GM19468 (cell line): Measurements from ENCODE around the gene PRKN.

Source experiments
- ATAC-seq: cut with Tn5 transposase; IDR thresholded peaks from one replicate; pipeline ENCODE4 v1.9.1; 2021; ENCODE audit warnings: mild to moderate bottlenecking, moderate library complexity, moderate number of reproducible peaks; ENCODE audit not compliant: unreplicated experiment; ENCODE audit errors: extremely low read depth

The PRKN gene

GRCh38 chr6:161557333-161558107, 1170.0 kb downstream of the PRKN start:
- ATAC-seq = no peak

GRCh38 chr6:161554883-161555282, 1172.7 kb downstream of the PRKN start:
- ATAC-seq = no peak

- ATAC-seq = no peak
These were observed 1177.5 kb downstream of the PRKN start for GRCh38 chr6:161549977-161550655.

- ATAC-seq = no peak
These were observed 1178.8 kb downstream of the PRKN start for GRCh38 chr6:161548713-161549296.

GRCh38 chr6:161547617-161548016, 1179.9 kb downstream of the PRKN start:
- ATAC-seq = no peak

- no peak for ATAC-seq
These were observed 1180.9 kb downstream of the PRKN start for GRCh38 chr6:161546632-161547031.

- ATAC-seq = no peak
These were observed 1181.8 kb downstream of the PRKN start for GRCh38 chr6:161545741-161546140.

- ATAC-seq = no peak
These were observed 1182.6 kb downstream of the PRKN start for GRCh38 chr6:161544801-161545480.

- no peak for ATAC-seq
These were observed 1183.8 kb downstream of the PRKN start for GRCh38 chr6:161543684-161544309.

- ATAC-seq = no peak
These were observed 1185.1 kb downstream of the PRKN start for GRCh38 chr6:161542346-161542980.

- ATAC-seq = no peak
These were observed 1187.0 kb downstream of the PRKN start for GRCh38 chr6:161540532-161540931.

GRCh38 chr6:161536224-161536630, 1191.3 kb downstream of the PRKN start:
- no peak for ATAC-seq

GRCh38 chr6:161534264-161534873, 1193.2 kb downstream of the PRKN start:
- ATAC-seq = no peak

GRCh38 chr6:161533266-161533665, 1194.3 kb downstream of the PRKN start:
- no peak for ATAC-seq

- no peak for ATAC-seq
These were observed 1195.0 kb downstream of the PRKN start for GRCh38 chr6:161532536-161532935.

GRCh38 chr6:161526794-161527193, 1200.8 kb downstream of the PRKN start:
- no peak for ATAC-seq

GRCh38 chr6:161523362-161523761, 1204.2 kb downstream of the PRKN start:
- ATAC-seq = no peak

GRCh38 chr6:161522276-161522675, 1205.3 kb downstream of the PRKN start:
- ATAC-seq = no peak

- ATAC-seq = no peak
These were observed 1216.0 kb downstream of the PRKN start for GRCh38 chr6:161511447-161512095.
